Esophagus squamous epithelium (tissue), 5 donors: ENCODE measurements around the gene PLXDC1. TPM values are rescaled to one million over a fixed set of nuclear protein-coding genes. Genes with fewer than 3 reads are reported as not detected.
"Not testable (repeated sequence)": the region's sequence is repeated elsewhere in the genome, so short reads cannot be mapped to it uniquely, and the experiment has no call there.

Source experiments
- DNase-seq: peaks from one replicate; lab custom pipeline; 2025; lab: John Stamatoyannopoulos, UW
- H3K27ac ChIP-seq, 4 donors: fragments of 200-600 bp; sonication (generic); one replicate each; pipeline ENCODE4 v1.5.1; 2016 to 2019; ENCODE audit warnings: mild to moderate bottlenecking in 1 of 4
- H3K27me3 ChIP-seq, 4 donors: fragments of 200-600 bp; sonication (generic); 1 replicate in 3 of 4; 2 replicates in 1 of 4; pipeline versions ENCODE4 v1.5.1 to v1.6.0; 2017 to 2021; ENCODE audit warnings: antibody characterized with exemption in 1 of 4
- H3K36me3 ChIP-seq, 3 donors: fragments of 200-600 bp; sonication (generic); one replicate each; pipeline ENCODE4 v1.5.1; 2016 to 2019
- H3K4me1 ChIP-seq, 3 donors: fragments of 200-600 bp; sonication (generic); one replicate each; pipeline ENCODE4 v1.5.1; 2017 to 2019
- H3K4me3 ChIP-seq, 4 donors: fragments of 200-600 bp; sonication (generic); 1 replicate in 3 of 4; 2 replicates in 1 of 4; pipeline ENCODE4 v1.5.1; 2016 to 2019; ENCODE audit warnings: mild to moderate bottlenecking in 2 of 4, moderate library complexity in 1 of 4
- H3K9me3 ChIP-seq, 3 donors: fragments of 200-600 bp; sonication (generic); one replicate each; pipeline ENCODE4 v1.5.1; 2016 to 2019
- POLR2A ChIP-seq, 4 donors: fragments of 450-650 bp; IDR thresholded peaks; one replicate each; pipeline ENCODE4 v1.6.1; 2017; ENCODE audit warnings: antibody characterized with exemption in 4 of 4, mild to moderate bottlenecking in 4 of 4, moderate library complexity in 3 of 4
- WGBS, 2 donors: methylation state at CpG; one replicate each; pipeline ENCODE4 v1.1.5; 2018; 5-methylcytosine and 5-hydroxymethylcytosine counted together
- intact Hi-C: fragments of 100-400 bp; cut with DNase I; formaldehyde crosslinking; loops from one replicate; pipeline ENCODE4 v1.15.0; 2022
- total RNA-seq, 4 donors: library from RNA; depleted of rRNA; stranded (reverse); fragments of >200 nt; gene quantifications; one replicate each; pipeline ENCODE4 v1.1.0, GENCODE V29; 2016
- TF ChIP-seq, protein P1 (sequence below), 6 experiments: fragments of 450-650 bp in 4 of 6; fragments of 200-600 bp in 2 of 6; sonication (generic) in 2 of 6; IDR thresholded peaks; one replicate each; pipeline ENCODE4 v1.5.1; 2016 to 2019; ENCODE audit warnings: antibody characterized with exemption in 6 of 6, mild to moderate bottlenecking in 4 of 6, moderate library complexity in 4 of 6
- donor health status: DM: yes; HTN: yes; CAD: no.

PLXDC1 gene
- total RNA-seq, 4 donors from 2014 or later: 1.2 to 7.2 (median 4.6) TPM

DNA sequence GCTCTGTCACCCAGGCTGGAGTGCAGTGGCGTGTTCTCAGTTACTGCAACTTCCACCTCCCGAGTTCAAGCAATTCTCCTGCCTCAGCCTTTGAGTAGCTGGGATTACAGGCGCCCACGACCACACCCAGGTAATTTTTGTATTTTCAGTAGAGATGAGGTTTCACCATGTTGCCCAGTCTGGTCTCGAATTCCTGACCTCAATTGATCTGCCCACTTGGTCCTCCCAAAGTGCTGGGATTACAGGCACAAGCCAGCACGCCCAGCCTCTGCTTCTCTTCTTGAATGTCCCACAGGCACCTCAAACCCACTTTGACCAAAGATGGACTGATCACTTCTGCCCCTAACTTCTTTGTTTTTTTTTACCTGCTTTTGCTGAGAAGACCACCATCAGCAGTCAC is 19.1 kb upstream of the PLXDC1 start:
- no peak for TF ChIP-seq POLR2A (IDR thresholded peaks at IDR 0.05)
- TF ChIP-seq, protein P1, sequence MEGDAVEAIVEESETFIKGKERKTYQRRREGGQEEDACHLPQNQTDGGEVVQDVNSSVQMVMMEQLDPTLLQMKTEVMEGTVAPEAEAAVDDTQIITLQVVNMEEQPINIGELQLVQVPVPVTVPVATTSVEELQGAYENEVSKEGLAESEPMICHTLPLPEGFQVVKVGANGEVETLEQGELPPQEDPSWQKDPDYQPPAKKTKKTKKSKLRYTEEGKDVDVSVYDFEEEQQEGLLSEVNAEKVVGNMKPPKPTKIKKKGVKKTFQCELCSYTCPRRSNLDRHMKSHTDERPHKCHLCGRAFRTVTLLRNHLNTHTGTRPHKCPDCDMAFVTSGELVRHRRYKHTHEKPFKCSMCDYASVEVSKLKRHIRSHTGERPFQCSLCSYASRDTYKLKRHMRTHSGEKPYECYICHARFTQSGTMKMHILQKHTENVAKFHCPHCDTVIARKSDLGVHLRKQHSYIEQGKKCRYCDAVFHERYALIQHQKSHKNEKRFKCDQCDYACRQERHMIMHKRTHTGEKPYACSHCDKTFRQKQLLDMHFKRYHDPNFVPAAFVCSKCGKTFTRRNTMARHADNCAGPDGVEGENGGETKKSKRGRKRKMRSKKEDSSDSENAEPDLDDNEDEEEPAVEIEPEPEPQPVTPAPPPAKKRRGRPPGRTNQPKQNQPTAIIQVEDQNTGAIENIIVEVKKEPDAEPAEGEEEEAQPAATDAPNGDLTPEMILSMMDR (IDR thresholded peaks at IDR 0.05): no peak
- Histone ChIP-seq H3K4me3 (no peak overlapping the region), H3K9me3 (no peaks in the 10 kb centered on the region), H3K27me3 (peaks cover 0 to 8% (median 0%) of the 10 kb centered on the region in 4 donors), H3K36me3 (peaks cover 0 to 6% (median 0%) of the 10 kb centered on the region in 3 donors), H3K4me1 (peaks cover 6 to 45% (median 18%) of the 10 kb centered on the region in 3 donors), H3K27ac (no peak overlapping the region)
- intact Hi-C loops: no loop called here
- no peak for DNase-seq
- WGBS, 2 donors: 55 to 71% methylated on average over 5 to 6 of the region's 6 CpGs

DNA sequence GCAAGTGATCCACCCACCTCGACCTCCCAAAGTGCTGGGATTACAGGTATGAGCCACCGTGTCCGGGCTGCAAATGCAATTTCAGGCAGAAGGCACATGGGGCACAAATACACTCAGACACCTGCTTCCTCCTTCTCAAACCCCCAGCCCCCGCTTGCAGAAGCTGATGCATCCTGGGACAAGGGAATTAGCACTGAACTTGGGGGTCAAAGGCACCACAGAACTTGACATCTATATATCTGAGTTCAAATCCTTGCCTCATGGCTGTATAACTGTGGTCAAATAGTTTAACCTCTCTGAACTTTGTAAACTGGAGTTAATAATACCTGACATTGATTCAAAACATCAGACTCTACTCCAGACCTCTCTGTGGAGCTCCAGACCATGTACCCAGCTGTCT is 18.7 kb upstream of the PLXDC1 start:
- DNase-seq: no peak
- no peak for TF ChIP-seq POLR2A (IDR thresholded peaks at IDR 0.05)
- TF ChIP-seq, protein P1 (IDR thresholded peaks at IDR 0.05): no peak
- Histone ChIP-seq H3K4me3 (no peak overlapping the region), H3K9me3 (no peaks in the 10 kb centered on the region), H3K4me1 (peaks cover 10 to 46% (median 22%) of the 10 kb centered on the region in 3 donors), H3K27me3 (peaks cover 0 to 13% (median 0%) of the 10 kb centered on the region in 4 donors), H3K36me3 (peaks cover 0 to 1% (median 0%) of the 10 kb centered on the region in 3 donors), H3K27ac (no peak overlapping the region)
- 60 to 62% methylated on average over 4 of the region's 4 CpGs for WGBS, 2 donors
- intact Hi-C loops: no loop called here

DNA sequence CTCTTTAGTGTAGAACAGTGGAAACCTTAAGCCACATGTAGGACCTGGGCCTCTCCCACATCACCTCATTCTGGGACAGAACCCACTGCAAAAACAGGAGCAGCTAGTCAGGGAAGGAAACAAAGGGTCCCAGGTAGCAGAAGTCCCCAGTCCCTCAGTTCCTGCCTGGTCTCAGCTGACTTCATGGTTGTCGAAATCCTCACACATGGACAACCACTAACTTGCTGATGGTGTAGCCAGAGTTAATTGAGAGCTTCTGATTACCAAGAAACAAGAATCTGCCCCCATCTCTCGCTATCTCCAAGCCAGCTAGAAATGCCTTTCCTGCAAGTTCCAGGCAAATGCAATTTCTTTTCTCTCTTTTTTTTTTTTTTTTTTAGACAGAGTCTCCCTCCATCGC is 18.1 kb upstream of the PLXDC1 start:
- intact Hi-C loops: no loop called here
- no peaks in the 10 kb centered on the region for H3K9me3 ChIP-seq
- peaks cover 13 to 48% (median 22%) of the 10 kb centered on the region in 3 donors for H3K4me1 ChIP-seq
- peaks cover 0 to 16% (median 0%) of the 10 kb centered on the region in 4 donors for H3K27me3 ChIP-seq
- TF ChIP-seq, protein P1 (IDR thresholded peaks at IDR 0.05): no peak
- no peak for TF ChIP-seq POLR2A (IDR thresholded peaks at IDR 0.05)
- no peak overlapping the region for H3K4me3 ChIP-seq
- no peak for DNase-seq
- H3K36me3 ChIP-seq: no peaks in the 10 kb centered on the region
- no peak overlapping the region for H3K27ac ChIP-seq
- WGBS, 2 donors: 78 to 80% methylated on average over 3 of the region's 3 CpGs

DNA sequence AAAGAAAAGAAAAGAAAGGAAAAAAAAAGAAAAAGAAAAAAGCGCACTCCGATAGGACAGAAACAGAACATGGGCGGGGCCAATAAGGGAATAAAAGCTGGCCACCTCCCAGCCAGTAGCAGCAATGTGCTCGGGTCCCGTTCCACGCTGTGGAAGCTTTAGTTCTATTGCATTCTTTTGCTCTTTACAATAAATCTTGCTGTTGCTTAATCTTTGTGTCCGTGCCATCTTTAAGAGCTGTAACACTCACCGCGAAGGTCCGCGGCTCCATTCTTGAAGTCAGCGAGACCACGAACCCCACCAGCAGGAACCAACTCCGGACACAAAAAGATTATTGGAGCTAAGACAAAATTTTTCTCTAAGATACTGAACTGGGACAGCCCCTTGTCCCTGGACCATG is 17.7 kb upstream of the PLXDC1 start:
- 74 to 86% methylated on average over 12 to 14 of the region's 14 CpGs for WGBS, 2 donors
- H3K27me3 ChIP-seq: peaks cover 0 to 16% (median 0%) of the 10 kb centered on the region in 4 donors
- H3K4me3 ChIP-seq: no peak overlapping the region
- H3K9me3 ChIP-seq: no peaks in the 10 kb centered on the region
- intact Hi-C loops: no loop called here
- peaks cover 15 to 48% (median 27%) of the 10 kb centered on the region in 3 donors for H3K4me1 ChIP-seq
- TF ChIP-seq POLR2A (IDR thresholded peaks at IDR 0.05): no peak
- TF ChIP-seq, protein P1 (IDR thresholded peaks at IDR 0.05): no peak
- DNase-seq: no peak
- no peaks in the 10 kb centered on the region for H3K36me3 ChIP-seq
- H3K27ac ChIP-seq: no peak overlapping the region

DNA sequence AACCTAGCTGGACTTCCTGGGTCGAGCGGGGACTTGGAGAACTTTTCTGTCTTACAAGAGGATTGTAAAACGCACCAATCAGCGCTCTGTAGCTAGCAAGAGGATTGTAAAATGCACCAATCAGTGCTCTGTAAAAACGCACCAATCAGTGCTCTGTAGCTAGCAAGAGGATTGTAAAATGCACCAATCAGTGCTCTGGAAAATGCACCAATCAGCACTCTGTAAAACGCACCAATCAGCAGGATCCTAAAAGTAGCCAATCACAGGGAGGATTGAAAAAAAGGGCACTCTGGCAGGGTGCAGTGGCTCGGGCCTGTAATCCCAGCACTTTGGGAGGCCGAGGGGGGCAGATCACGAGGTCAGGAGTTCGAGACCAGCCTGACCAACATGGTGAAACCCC is 17.1 kb upstream of the PLXDC1 start:
- peaks cover 15 to 50% (median 31%) of the 10 kb centered on the region in 3 donors for H3K4me1 ChIP-seq
- peaks cover 0 to 16% (median 0%) of the 10 kb centered on the region in 4 donors for H3K27me3 ChIP-seq
- H3K27ac ChIP-seq, intact Hi-C loops, H3K9me3 ChIP-seq, H3K36me3 ChIP-seq, H3K4me3 ChIP-seq, DNase-seq: not testable (repeated sequence)
- WGBS, 2 donors: 92 to 96% methylated on average over 8 of the region's 10 CpGs

DNA sequence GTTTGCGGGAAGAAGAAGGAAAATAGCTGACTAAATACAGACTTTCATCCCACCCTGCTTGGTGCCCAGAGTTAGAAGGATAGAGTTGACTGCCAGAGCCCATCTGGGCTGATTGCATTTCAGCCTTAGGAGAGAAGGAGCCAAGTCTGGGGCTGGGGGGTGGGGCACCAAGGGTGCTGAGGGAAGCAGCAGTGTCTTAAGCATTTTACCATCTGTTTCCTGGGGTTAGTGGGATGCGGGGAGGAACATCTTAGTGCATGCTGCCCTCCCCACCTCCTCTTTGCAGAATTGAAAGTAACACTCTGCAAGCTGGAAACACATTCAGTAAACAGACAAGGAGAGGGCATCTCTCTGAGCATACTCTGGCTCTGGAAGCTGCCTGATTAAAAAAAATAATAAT is 16.0 kb upstream of the PLXDC1 start:
- intact Hi-C loops: no loop called here
- no peak for DNase-seq
- Histone ChIP-seq H3K27me3 (peaks cover 0 to 16% (median 0%) of the 10 kb centered on the region in 4 donors), H3K4me3 (no peak overlapping the region), H3K27ac (no peak overlapping the region), H3K36me3 (no peaks in the 10 kb centered on the region), H3K4me1 (peaks cover 15 to 50% (median 31%) of the 10 kb centered on the region in 3 donors), H3K9me3 (no peaks in the 10 kb centered on the region)
- WGBS, 2 donors: 13 to 45% methylated on average over 2 of the region's 2 CpGs
- TF ChIP-seq POLR2A (IDR thresholded peaks at IDR 0.05): no peak
- TF ChIP-seq, protein P1 (IDR thresholded peaks at IDR 0.05): no peak
